ENCODE data around the gene IFT80.
"Not testable (repeated sequence)": the region's sequence is repeated elsewhere in the genome, so short reads cannot be mapped to it uniquely, and the experiment has no call there.

IFT80 gene

GRCh38 chr3:160400030-160400701 lies 1.1 kb upstream of the IFT80 start:
- no peak for DNase-seq

GRCh38 chr3:160398820-160399124 lies 253 bp downstream of the IFT80 start:
- DNase-seq, result no peak

- DNase-seq, result no peak
These were observed 3.7 kb downstream of the IFT80 start for GRCh38 chr3:160395297-160395696.

- no peak for DNase-seq
These were observed 5.0 kb downstream of the IFT80 start for GRCh38 chr3:160394009-160394392.

- DNase-seq, result no peak
These were observed 5.5 kb downstream of the IFT80 start for GRCh38 chr3:160393346-160394008.

- DNase-seq, result no peak
These were observed 6.2 kb downstream of the IFT80 start for GRCh38 chr3:160392798-160393197.

- DNase-seq, result no peak
These were observed 8.4 kb downstream of the IFT80 start for GRCh38 chr3:160390565-160391138.

- DNase-seq, result no peak
These were observed 14.2 kb downstream of the IFT80 start for GRCh38 chr3:160384639-160385318.

- DNase-seq, result no peak
These were observed 17.6 kb downstream of the IFT80 start for GRCh38 chr3:160381470-160381869.

GRCh38 chr3:160379628-160380214 lies 19.3 kb downstream of the IFT80 start:
- no peak for DNase-seq

GRCh38 chr3:160378331-160379109 lies 20.5 kb downstream of the IFT80 start:
- DNase-seq, result no peak

GRCh38 chr3:160376681-160377080 lies 22.3 kb downstream of the IFT80 start:
- no peak for DNase-seq

GRCh38 chr3:160374925-160375324 lies 24.1 kb downstream of the IFT80 start:
- DNase-seq, result no peak

- DNase-seq, result no peak
These were observed 24.6 kb downstream of the IFT80 start for GRCh38 chr3:160374472-160374871.

GRCh38 chr3:160373655-160374054 lies 25.4 kb downstream of the IFT80 start:
- DNase-seq, result no peak

GRCh38 chr3:160372780-160373179 lies 26.2 kb downstream of the IFT80 start:
- no peak for DNase-seq

GRCh38 chr3:160370987-160371857 lies 27.8 kb downstream of the IFT80 start:
- DNase-seq, result no peak

GRCh38 chr3:160369784-160370183 lies 29.2 kb downstream of the IFT80 start:
- no peak for DNase-seq

GRCh38 chr3:160368804-160369203 lies 30.2 kb downstream of the IFT80 start:
- DNase-seq, result no peak

GRCh38 chr3:160365869-160366522 lies 33.0 kb downstream of the IFT80 start:
- no peak for DNase-seq

- not testable (repeated sequence) for DNase-seq
These were observed 36.1 kb downstream of the IFT80 start for GRCh38 chr3:160362896-160363295.

Measured in cortex of kidney (tissue), 1 donor.